ENCODE measurements around the gene DPT. TPM values are rescaled to one million over a fixed set of nuclear protein-coding genes. Genes with fewer than 3 reads are reported as not detected.

Gene DPT
- not detected for total RNA-seq (2021; ENCODE audit: unreplicated experiment)
- not detected in 2 replicates for polyA plus RNA-seq (2012)
- Bru-seq, nascent RNA, result not detected
- not detected for BruChase-seq, experiment 1, labeled RNA remaining after a 6-hour chase
- BruChase-seq, experiment 2, labeled RNA remaining after a 2-hour chase, result not detected
- long read RNA-seq, result 0 reads

DNA sequence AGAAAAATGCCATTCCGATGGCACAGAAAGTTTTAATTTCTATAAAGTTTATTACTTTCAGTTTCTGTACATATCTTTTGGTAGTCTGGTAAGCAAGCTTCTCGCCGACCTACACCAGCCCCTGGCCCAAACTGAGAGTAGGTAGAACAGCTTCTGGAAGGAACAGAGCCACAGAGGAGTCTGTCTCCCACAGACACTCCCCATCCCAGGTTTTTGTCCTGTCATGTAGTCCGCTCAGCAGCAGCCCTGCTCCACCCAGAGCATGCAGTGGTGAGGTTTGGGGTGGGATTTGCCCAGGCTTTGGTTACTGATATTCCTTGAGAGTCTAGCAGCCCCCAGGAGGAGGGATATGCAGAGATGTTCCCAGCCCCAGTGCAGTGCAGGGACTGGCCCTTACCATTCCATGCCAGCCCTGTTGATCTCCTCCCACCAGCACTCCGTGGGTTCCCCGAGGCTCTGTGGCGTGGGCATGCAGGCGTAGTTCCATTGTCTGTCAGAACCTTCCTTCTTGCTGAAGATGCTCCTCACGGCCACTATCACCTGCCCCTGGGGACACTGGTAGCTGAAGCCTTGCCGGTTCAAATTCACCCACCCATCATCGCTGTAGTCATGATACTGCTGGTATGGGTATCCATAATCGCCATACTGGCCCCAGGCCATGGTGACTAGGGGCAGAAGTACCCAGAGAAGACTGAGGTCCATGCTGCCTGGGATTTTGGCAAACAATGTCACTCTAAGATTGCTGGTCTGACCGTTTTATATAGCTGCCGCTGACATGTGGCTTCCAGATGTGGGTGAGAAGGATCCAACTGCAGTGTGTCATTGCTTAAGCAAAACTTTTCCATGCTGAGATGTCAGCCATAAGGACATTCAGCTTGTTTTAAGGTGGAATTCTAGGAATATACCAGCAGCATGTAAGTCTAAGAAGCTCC is at the start of gene DPT:
Gene DPT, minus strand, starts transcription at position 734 of the 932 bp plus-strand sequence. Its CDS starts 32 bp downstream, at position 702.
- no peaks in the 10 kb centered on the region for H3K4me1 ChIP-seq (ENCODE audit: control insufficient read depth in 1 of 2, insufficient read depth in 2 of 2, low read length in 2 of 2)
- ChIA-PET POLR2A (no interaction called here), CTCF (no interaction called here), RAD21 (ENCODE audit: low non-redundant PET in 1 of 2, low total read pairs in 2 of 2, uncharacterized antibody in 2 of 2, unreplicated experiment in 2 of 2) (no interaction called here)
- intact Hi-C loops (cut with micrococcal nuclease), result no loop called here
- H3K4me3 ChIP-seq (replicated peaks in 1 of 2; ENCODE audit: low read depth in 1 of 2, low read length in 2 of 2), result no peak within 1 kb of the TSS
- ATAC-seq (no peak), DNase-seq (ENCODE audit: low read depth, low spot score) (no peak)
- H3K9me3 ChIP-seq (ENCODE audit: control insufficient read depth in 1 of 2, insufficient read depth in 1 of 2, low read depth in 1 of 2, low read length in 2 of 2), result no peaks in the 10 kb centered on the region
- H3K4me2 ChIP-seq (ENCODE audit: low read length), result no peak within 1 kb of the TSS
- H4K20me1 ChIP-seq (ENCODE audit: insufficient read depth), result no peaks in the 10 kb centered on the region
- H3K27ac ChIP-seq (ENCODE audit: low read depth, low read length), result no peak within 1 kb of the TSS
- BruUV-seq (replicated peaks), result no TSS peak
- TF ChIP-seq, protein P1, sequence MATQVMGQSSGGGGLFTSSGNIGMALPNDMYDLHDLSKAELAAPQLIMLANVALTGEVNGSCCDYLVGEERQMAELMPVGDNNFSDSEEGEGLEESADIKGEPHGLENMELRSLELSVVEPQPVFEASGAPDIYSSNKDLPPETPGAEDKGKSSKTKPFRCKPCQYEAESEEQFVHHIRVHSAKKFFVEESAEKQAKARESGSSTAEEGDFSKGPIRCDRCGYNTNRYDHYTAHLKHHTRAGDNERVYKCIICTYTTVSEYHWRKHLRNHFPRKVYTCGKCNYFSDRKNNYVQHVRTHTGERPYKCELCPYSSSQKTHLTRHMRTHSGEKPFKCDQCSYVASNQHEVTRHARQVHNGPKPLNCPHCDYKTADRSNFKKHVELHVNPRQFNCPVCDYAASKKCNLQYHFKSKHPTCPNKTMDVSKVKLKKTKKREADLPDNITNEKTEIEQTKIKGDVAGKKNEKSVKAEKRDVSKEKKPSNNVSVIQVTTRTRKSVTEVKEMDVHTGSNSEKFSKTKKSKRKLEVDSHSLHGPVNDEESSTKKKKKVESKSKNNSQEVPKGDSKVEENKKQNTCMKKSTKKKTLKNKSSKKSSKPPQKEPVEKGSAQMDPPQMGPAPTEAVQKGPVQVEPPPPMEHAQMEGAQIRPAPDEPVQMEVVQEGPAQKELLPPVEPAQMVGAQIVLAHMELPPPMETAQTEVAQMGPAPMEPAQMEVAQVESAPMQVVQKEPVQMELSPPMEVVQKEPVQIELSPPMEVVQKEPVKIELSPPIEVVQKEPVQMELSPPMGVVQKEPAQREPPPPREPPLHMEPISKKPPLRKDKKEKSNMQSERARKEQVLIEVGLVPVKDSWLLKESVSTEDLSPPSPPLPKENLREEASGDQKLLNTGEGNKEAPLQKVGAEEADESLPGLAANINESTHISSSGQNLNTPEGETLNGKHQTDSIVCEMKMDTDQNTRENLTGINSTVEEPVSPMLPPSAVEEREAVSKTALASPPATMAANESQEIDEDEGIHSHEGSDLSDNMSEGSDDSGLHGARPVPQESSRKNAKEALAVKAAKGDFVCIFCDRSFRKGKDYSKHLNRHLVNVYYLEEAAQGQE (IDR thresholded peaks at IDR 0.05; ENCODE audit: low read depth), result no peak
- TF ChIP-seq CBX3 (IDR thresholded peaks at IDR 0.05; ENCODE audit: low read depth) (no peak), JUND (IDR thresholded peaks at IDR 0.05) (no peak), TCF7L2 (IDR thresholded peaks at IDR 0.05; ENCODE audit: borderline replicate concordance, extremely low read depth, insufficient read depth, insufficient read length) (no peak), POLR2A (IDR thresholded peaks at IDR 0.05; ENCODE audit: borderline replicate concordance, extremely low read depth, insufficient read depth, insufficient read length) (no peak), EGR1 (IDR thresholded peaks at IDR 0.05; ENCODE audit: low read depth) (no peak), RAD21 (IDR thresholded peaks at IDR 0.05; ENCODE audit: low read depth) (no peak), ZNF274 (IDR thresholded peaks at IDR 0.05; ENCODE audit: low read depth, low read length) (no peak), FOSL1 (IDR thresholded peaks at IDR 0.05; ENCODE audit: low read depth) (no peak), ZFX (IDR thresholded peaks at IDR 0.05) (no peak), SP1 (IDR thresholded peaks at IDR 0.05; ENCODE audit: low read depth) (no peak), SRF (IDR thresholded peaks at IDR 0.05; ENCODE audit: low read depth) (no peak), POLR2AphosphoS5 (IDR thresholded peaks at IDR 0.05; ENCODE audit: low read depth, low read length) (no peak), EZH2 (IDR thresholded peaks at IDR 0.05) (no peak)
- TF ChIP-seq, protein P2, sequence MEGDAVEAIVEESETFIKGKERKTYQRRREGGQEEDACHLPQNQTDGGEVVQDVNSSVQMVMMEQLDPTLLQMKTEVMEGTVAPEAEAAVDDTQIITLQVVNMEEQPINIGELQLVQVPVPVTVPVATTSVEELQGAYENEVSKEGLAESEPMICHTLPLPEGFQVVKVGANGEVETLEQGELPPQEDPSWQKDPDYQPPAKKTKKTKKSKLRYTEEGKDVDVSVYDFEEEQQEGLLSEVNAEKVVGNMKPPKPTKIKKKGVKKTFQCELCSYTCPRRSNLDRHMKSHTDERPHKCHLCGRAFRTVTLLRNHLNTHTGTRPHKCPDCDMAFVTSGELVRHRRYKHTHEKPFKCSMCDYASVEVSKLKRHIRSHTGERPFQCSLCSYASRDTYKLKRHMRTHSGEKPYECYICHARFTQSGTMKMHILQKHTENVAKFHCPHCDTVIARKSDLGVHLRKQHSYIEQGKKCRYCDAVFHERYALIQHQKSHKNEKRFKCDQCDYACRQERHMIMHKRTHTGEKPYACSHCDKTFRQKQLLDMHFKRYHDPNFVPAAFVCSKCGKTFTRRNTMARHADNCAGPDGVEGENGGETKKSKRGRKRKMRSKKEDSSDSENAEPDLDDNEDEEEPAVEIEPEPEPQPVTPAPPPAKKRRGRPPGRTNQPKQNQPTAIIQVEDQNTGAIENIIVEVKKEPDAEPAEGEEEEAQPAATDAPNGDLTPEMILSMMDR (IDR thresholded peaks at IDR 0.05 in 2 of 3, conservative IDR thresholded peaks at IDR 0.05 in 1 of 3; ENCODE audit: borderline replicate concordance in 1 of 3, insufficient read depth in 1 of 3, low read depth in 2 of 3, low read length in 2 of 3), result no peak
- TF ChIP-seq, protein P3, sequence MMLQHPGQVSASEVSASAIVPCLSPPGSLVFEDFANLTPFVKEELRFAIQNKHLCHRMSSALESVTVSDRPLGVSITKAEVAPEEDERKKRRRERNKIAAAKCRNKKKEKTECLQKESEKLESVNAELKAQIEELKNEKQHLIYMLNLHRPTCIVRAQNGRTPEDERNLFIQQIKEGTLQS (IDR thresholded peaks at IDR 0.05), result no peak
- TF ChIP-seq, protein P4, sequence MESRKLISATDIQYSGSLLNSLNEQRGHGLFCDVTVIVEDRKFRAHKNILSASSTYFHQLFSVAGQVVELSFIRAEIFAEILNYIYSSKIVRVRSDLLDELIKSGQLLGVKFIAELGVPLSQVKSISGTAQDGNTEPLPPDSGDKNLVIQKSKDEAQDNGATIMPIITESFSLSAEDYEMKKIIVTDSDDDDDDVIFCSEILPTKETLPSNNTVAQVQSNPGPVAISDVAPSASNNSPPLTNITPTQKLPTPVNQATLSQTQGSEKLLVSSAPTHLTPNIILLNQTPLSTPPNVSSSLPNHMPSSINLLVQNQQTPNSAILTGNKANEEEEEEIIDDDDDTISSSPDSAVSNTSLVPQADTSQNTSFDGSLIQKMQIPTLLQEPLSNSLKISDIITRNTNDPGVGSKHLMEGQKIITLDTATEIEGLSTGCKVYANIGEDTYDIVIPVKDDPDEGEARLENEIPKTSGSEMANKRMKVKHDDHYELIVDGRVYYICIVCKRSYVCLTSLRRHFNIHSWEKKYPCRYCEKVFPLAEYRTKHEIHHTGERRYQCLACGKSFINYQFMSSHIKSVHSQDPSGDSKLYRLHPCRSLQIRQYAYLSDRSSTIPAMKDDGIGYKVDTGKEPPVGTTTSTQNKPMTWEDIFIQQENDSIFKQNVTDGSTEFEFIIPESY (IDR thresholded peaks at IDR 0.05; ENCODE audit: extremely low read depth, insufficient replicate concordance, low read length), result no peak
- no peaks in the 10 kb centered on the region for H3K79me2 ChIP-seq (ENCODE audit: insufficient read depth, low read length)
- no peak within 1 kb of the TSS for H2AFZ ChIP-seq (ENCODE audit: low read depth, low read length, poor library complexity, severe bottlenecking)
- no peaks in the 10 kb centered on the region for H3K27me3 ChIP-seq (ENCODE audit: insufficient read depth, low read length)
- no peak within 1 kb of the TSS for H3K9ac ChIP-seq (ENCODE audit: low read length)
- H3K36me3 ChIP-seq (ENCODE audit: control insufficient read depth in 1 of 2, insufficient read depth in 2 of 2, low read length in 2 of 2), result no peaks in the 10 kb centered on the region
- H3K9me2 ChIP-seq (ENCODE audit: insufficient read depth), result no peaks in the 10 kb centered on the region

Measured in HCT116 (cell line).